Measurements from ENCODE around the gene RAD17. TPM values are rescaled to one million over a fixed set of nuclear protein-coding genes. Genes with fewer than 3 reads are reported as not detected.
A peak's percentile ranks its signal among the peaks of the same experiment; 100 is the strongest.
"Not testable (repeated sequence)": the region's sequence is repeated elsewhere in the genome, so short reads cannot be mapped to it uniquely, and the experiment has no call there.

RAD17 gene
- total RNA-seq, 1 experiment from 2014 or later: 25.1 TPM

GRCh38 chr5:69368458-69369339 lies 919 bp upstream of the RAD17 start:
- no peak for DNase-seq (ENCODE audit: low read depth, low spot score)
- in situ Hi-C loops (cut with HindIII; ENCODE audit: low pct_unique_long_range_greater_than_20kb, low sequenced_read_pairs): no loop called here

GRCh38 chr5:69370335-69370734 lies 717 bp downstream of the RAD17 start:
- DNase-seq (ENCODE audit: low read depth, low spot score); in situ Hi-C loops (cut with HindIII; ENCODE audit: low pct_unique_long_range_greater_than_20kb, low sequenced_read_pairs): not testable (repeated sequence)

- in situ Hi-C loops (cut with HindIII; ENCODE audit: low pct_unique_long_range_greater_than_20kb, low sequenced_read_pairs): no loop called here
- no peak for DNase-seq (ENCODE audit: low read depth, low spot score)
Observed at GRCh38 chr5:69372394-69372793, 2.8 kb downstream of the RAD17 start.

GRCh38 chr5:69374911-69375446 lies 5.4 kb downstream of the RAD17 start:
- no peak for DNase-seq (ENCODE audit: low read depth, low spot score)
- in situ Hi-C loops (cut with HindIII; ENCODE audit: low pct_unique_long_range_greater_than_20kb, low sequenced_read_pairs): no loop called here

GRCh38 chr5:69378376-69378775 lies 8.8 kb downstream of the RAD17 start:
- DNase-seq (ENCODE audit: low read depth, low spot score): no peak
- in situ Hi-C loops (cut with HindIII; ENCODE audit: low pct_unique_long_range_greater_than_20kb, low sequenced_read_pairs): no loop called here

GRCh38 chr5:69404659-69405330 lies 35.2 kb downstream of the RAD17 start:
- DNase-seq (ENCODE audit: low read depth, low spot score): no peak
- in situ Hi-C loops (cut with HindIII; ENCODE audit: low pct_unique_long_range_greater_than_20kb, low sequenced_read_pairs): no loop called here

- in situ Hi-C loops (cut with HindIII; ENCODE audit: low pct_unique_long_range_greater_than_20kb, low sequenced_read_pairs): no loop called here
- DNase-seq (ENCODE audit: low read depth, low spot score): no peak
Observed at GRCh38 chr5:69414885-69415583, 45.4 kb downstream of the RAD17 start, which contains the start of gene MARVELD2. Gene MARVELD2, plus strand, starts transcription at chr5:69415116. Its CDS starts 4,270 bp downstream, at chr5:69419386.

- DNase-seq (ENCODE audit: low read depth, low spot score): no peak
- in situ Hi-C loops (cut with HindIII; ENCODE audit: low pct_unique_long_range_greater_than_20kb, low sequenced_read_pairs): no loop called here
Observed at GRCh38 chr5:69415584-69415958, 46.0 kb downstream of the RAD17 start.

GRCh38 chr5:69416180-69416579 lies 46.6 kb downstream of the RAD17 start:
- no peak for DNase-seq (ENCODE audit: low read depth, low spot score)
- in situ Hi-C loops (cut with HindIII; ENCODE audit: low pct_unique_long_range_greater_than_20kb, low sequenced_read_pairs): no loop called here

GRCh38 chr5:69416699-69417098 lies 47.1 kb downstream of the RAD17 start:
- no peak for DNase-seq (ENCODE audit: low read depth, low spot score)
- in situ Hi-C loops (cut with HindIII; ENCODE audit: low pct_unique_long_range_greater_than_20kb, low sequenced_read_pairs): no loop called here

- DNase-seq (ENCODE audit: low read depth, low spot score): no peak
- in situ Hi-C loops (cut with HindIII; ENCODE audit: low pct_unique_long_range_greater_than_20kb, low sequenced_read_pairs): no loop called here
Observed at GRCh38 chr5:69418554-69418953, 48.9 kb downstream of the RAD17 start.

- DNase-seq (ENCODE audit: low read depth, low spot score): no peak
- in situ Hi-C loops (cut with HindIII; ENCODE audit: low pct_unique_long_range_greater_than_20kb, low sequenced_read_pairs): no loop called here
Observed at GRCh38 chr5:69431424-69432303, 62.0 kb downstream of the RAD17 start.

- no peak for DNase-seq (ENCODE audit: low read depth, low spot score)
- in situ Hi-C loops (cut with HindIII; ENCODE audit: low pct_unique_long_range_greater_than_20kb, low sequenced_read_pairs): no loop called here
Observed at GRCh38 chr5:69432412-69433206, 63.0 kb downstream of the RAD17 start.

- in situ Hi-C loops (cut with HindIII; ENCODE audit: low pct_unique_long_range_greater_than_20kb, low sequenced_read_pairs); DNase-seq (ENCODE audit: low read depth, low spot score): not testable (repeated sequence)
Observed at GRCh38 chr5:69435276-69435884, 65.8 kb downstream of the RAD17 start.

- DNase-seq (ENCODE audit: low read depth, low spot score): no peak
- in situ Hi-C loops (cut with HindIII; ENCODE audit: low pct_unique_long_range_greater_than_20kb, low sequenced_read_pairs): no loop called here
Observed at GRCh38 chr5:69444127-69444754, 74.6 kb downstream of the RAD17 start.

- in situ Hi-C loops (cut with HindIII; ENCODE audit: low pct_unique_long_range_greater_than_20kb, low sequenced_read_pairs): no loop called here
Observed at GRCh38 chr5:69449511-69449910, 79.9 kb downstream of the RAD17 start.

More at GRCh38 chr5:69449511-69449910, 79.9 kb downstream of the RAD17 start:
- DNase-seq (ENCODE audit: low read depth, low spot score): peak; percentile 93

Data from SK-MEL-5 (cell line).